ENCODE measurements around the gene PTPN3. TPM values are rescaled to one million over a fixed set of nuclear protein-coding genes. Genes with fewer than 3 reads are reported as not detected.
A peak's percentile ranks its signal among the peaks of the same experiment; 100 is the strongest.

PTPN3 gene
- total and polyA plus RNA-seq, 10 of the 15 experiments (the other 5 are each of a cell fraction or from before 2014, with no cell fraction given) = 0.18 to 1.3 (median 0.39) TPM

DNA sequence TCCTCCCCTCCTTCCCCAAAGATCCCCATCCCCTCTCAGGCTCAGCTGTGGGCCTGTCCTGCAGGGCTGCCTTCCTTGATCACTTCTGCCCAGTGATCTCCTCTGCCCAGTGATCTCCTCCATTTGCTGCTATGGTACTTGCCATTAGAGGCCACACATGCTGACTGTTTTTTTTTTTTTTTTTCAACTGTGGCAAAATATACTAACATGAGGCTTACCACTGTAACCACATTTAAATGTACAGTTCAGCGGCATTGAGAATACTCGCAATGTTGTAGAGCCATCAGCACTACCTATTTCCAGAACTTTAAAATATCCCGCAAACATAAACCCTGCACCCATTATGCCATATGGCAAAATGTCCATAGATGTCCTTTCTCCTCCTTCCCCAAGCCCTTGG, 115.5 kb downstream of the PTPN3 start:
- H4K20me1 ChIP-seq (ENCODE audit: control insufficient read depth, insufficient read depth) = no peaks in the 10 kb centered on the region
- in situ Hi-C loops (cut with MboI) = no loop called here
- H3K9ac ChIP-seq (ENCODE audit: control insufficient read depth, insufficient read depth, low read length) = no peak overlapping the region
- no peaks in the 10 kb centered on the region for H3K36me3 ChIP-seq (ENCODE audit: control insufficient read depth in 2 of 2, insufficient read depth in 2 of 2, low read length in 1 of 2)
- peaks cover 0 to 2% of the 10 kb centered on the region in 2 experiments; a peak in 1 of 4 replicates for H3K27me3 ChIP-seq (replicated peaks in 1 of 2; ENCODE audit: control insufficient read depth in 2 of 2, insufficient read depth in 2 of 2, low read length in 1 of 2)
- ChIA-PET SMC1A (ENCODE audit: uncharacterized antibody, unreplicated experiment) (no interaction called here), CTCF (no interaction called here), POLR2A (no interaction called here), RAD21 (ENCODE audit: unreplicated experiment) (no interaction called here)
- H3K4me2 ChIP-seq (ENCODE audit: control insufficient read depth, insufficient read depth) = no peak overlapping the region
- H3K9me3 ChIP-seq (replicated peaks; ENCODE audit: control insufficient read depth, insufficient read depth, low read length) = peaks cover 1% of the 10 kb centered on the region; the same call in 1 of the 3 replicates
- intact Hi-C loops (cut with micrococcal nuclease; ENCODE audit: unreplicated experiment) = loop anchor here (5.0 kb wide), 1 partner anchor 85 kb away; no protein-coding TSS in a partner anchor
- WGBS (ENCODE audit: insufficient coverage, insufficient replicate concordance, low lambda C conversion rate, missing lambda C conversion rate) = 26% methylated on average over 3 of the region's 3 CpGs
- DNase-seq (ENCODE audit: low read depth, low spot score) = no peak
- TF ChIP-seq, protein P1, sequence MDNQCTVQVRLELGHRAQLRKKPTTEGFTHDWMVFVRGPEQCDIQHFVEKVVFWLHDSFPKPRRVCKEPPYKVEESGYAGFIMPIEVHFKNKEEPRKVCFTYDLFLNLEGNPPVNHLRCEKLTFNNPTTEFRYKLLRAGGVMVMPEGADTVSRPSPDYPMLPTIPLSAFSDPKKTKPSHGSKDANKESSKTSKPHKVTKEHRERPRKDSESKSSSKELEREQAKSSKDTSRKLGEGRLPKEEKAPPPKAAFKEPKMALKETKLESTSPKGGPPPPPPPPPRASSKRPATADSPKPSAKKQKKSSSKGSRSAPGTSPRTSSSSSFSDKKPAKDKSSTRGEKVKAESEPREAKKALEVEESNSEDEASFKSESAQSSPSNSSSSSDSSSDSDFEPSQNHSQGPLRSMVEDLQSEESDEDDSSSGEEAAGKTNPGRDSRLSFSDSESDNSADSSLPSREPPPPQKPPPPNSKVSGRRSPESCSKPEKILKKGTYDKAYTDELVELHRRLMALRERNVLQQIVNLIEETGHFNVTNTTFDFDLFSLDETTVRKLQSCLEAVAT (IDR thresholded peaks at IDR 0.05) = 0 out of 2 replicates have a peak, but pooled peaks have one; percentile 12
- TF ChIP-seq RCOR1 (conservative IDR thresholded peaks at IDR 0.05; ENCODE audit: low read depth, low read length) = 0 out of 2 replicates have a peak, but pooled peaks have one; percentile 31
- peak; percentile 58; the same call in 1 of the 2 replicates for TF ChIP-seq CBFB (IDR thresholded peaks at IDR 0.05; ENCODE audit: low read depth)
- peak; percentile 78; the same call in 1 of the 2 replicates for TF ChIP-seq ZNF384 (IDR thresholded peaks at IDR 0.05; ENCODE audit: borderline replicate concordance, low read depth, low read length)
- TF ChIP-seq POU2F2 (IDR thresholded peaks at IDR 0.05; ENCODE audit: borderline replicate concordance, low read depth, low read length) = peak; percentile 40; the same call in 1 of the 3 replicates
- no peak for TF ChIP-seq SMARCA5 (IDR thresholded peaks at IDR 0.05)
- TF ChIP-seq, protein P2, sequence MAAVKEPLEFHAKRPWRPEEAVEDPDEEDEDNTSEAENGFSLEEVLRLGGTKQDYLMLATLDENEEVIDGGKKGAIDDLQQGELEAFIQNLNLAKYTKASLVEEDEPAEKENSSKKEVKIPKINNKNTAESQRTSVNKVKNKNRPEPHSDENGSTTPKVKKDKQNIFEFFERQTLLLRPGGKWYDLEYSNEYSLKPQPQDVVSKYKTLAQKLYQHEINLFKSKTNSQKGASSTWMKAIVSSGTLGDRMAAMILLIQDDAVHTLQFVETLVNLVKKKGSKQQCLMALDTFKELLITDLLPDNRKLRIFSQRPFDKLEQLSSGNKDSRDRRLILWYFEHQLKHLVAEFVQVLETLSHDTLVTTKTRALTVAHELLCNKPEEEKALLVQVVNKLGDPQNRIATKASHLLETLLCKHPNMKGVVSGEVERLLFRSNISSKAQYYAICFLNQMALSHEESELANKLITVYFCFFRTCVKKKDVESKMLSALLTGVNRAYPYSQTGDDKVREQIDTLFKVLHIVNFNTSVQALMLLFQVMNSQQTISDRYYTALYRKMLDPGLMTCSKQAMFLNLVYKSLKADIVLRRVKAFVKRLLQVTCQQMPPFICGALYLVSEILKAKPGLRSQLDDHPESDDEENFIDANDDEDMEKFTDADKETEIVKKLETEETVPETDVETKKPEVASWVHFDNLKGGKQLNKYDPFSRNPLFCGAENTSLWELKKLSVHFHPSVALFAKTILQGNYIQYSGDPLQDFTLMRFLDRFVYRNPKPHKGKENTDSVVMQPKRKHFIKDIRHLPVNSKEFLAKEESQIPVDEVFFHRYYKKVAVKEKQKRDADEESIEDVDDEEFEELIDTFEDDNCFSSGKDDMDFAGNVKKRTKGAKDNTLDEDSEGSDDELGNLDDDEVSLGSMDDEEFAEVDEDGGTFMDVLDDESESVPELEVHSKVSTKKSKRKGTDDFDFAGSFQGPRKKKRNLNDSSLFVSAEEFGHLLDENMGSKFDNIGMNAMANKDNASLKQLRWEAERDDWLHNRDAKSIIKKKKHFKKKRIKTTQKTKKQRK (IDR thresholded peaks at IDR 0.05; ENCODE audit: low read depth, low read length) = no peak
- TF ChIP-seq RUNX3 (IDR thresholded peaks at IDR 0.05; ENCODE audit: low read length) = peak; percentile 89
- no peak for TF ChIP-seq NFXL1 (IDR thresholded peaks at IDR 0.05; ENCODE audit: borderline replicate concordance)
- no peak for TF ChIP-seq BCL11A (IDR thresholded peaks at IDR 0.05; ENCODE audit: low read depth, low read length)
- H2AFZ ChIP-seq (ENCODE audit: control insufficient read depth, low read depth, low read length) = no peak overlapping the region
- H3K27ac ChIP-seq (ENCODE audit: control insufficient read depth, insufficient read depth) = no peak overlapping the region
- BruUV-seq (replicated peaks) = no TSS peak
- H3K4me3 ChIP-seq = no peak overlapping the region
- peaks cover 36% of the 10 kb centered on the region for H3K4me1 ChIP-seq (ENCODE audit: control insufficient read depth, insufficient read depth, low read length)
- no peak for FAIRE-seq
- peak; percentile 28 for ATAC-seq
- no peaks in the 10 kb centered on the region for H3K79me2 ChIP-seq (ENCODE audit: control insufficient read depth, insufficient read depth, low read length)

Data from GM12878 (cell line).